Stimulated activated CD4-positive, alpha-beta T cell treated with anti-CD3 and anti-CD28 coated beads, Interleukin-2, amount 100 ng/mL, for 4 hours (primary cell): ENCODE data around the gene MINDY3.
"Not testable (repeated sequence)": the region's sequence is repeated elsewhere in the genome, so short reads cannot be mapped to it uniquely, and the experiment has no call there.

Source experiments
- DNase-seq: peaks from one replicate; pipeline ENCODE4 v3.0.0-alpha.2; 2020; ENCODE audit warnings: low read depth

MINDY3 gene

DNA sequence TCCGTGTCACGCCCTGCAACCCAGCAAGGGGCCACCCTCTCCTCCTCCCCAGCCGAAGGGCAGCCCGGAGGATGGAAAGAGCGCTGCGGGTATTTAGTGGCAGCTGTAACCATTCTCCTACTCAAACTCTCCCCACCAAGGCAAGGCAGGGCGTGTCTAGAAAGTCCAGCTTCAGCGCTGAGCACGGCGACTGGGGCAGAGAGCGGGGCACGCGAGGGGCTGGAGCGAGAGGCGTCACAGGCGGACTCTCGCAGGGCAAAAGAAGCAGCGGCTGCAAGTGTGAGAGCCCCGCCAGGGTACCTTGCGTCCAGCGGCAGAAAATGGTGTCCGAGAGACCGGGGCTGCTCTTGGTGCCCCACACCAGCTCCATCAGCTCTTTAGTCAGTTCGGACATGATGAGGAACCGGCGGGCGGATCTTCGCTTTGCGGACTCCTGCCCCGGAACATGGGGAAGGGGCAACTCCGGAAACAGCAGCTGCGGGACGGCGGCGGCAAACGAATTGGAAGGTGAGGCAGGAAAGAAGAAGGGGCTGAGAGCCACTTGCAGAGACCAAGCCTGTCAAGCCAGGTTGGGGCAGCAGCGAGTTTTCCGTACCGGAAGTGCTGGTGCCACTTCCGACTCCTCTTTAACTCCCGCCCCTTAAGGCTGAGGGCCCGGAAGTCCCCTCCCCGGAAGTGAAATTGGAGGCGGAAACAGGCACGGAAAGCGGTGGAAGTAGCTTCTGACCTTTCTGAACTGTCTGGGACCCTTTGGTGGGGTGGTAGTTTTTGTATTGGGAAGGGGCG lies at the start of gene MINDY3:
Gene MINDY3, minus strand, starts transcription at position 602 of the 786 bp plus-strand sequence. Its CDS starts 208 bp downstream, at position 394.
- peak; percentile 77 for DNase-seq

DNA sequence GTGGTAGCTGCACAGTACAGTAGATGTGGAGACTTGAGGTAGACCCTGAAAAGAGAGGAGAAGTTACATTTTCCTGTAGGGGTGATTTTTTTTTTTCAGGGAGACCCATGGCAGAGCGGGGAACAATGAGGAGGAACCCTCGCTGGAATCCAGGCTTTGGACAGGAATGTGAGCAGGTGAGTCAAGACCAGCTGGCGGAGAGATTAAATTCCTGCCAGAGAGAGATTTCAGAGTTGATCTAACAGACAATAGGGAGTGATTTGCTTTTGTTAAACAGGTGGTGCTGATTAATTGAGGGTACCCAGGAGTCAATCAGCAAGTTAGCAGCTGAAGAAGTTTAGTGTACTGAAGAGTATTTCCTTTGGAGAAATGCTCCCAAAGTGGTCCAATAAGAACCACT lies 41.6 kb upstream of the MINDY3 start:
- DNase-seq = no peak

DNA sequence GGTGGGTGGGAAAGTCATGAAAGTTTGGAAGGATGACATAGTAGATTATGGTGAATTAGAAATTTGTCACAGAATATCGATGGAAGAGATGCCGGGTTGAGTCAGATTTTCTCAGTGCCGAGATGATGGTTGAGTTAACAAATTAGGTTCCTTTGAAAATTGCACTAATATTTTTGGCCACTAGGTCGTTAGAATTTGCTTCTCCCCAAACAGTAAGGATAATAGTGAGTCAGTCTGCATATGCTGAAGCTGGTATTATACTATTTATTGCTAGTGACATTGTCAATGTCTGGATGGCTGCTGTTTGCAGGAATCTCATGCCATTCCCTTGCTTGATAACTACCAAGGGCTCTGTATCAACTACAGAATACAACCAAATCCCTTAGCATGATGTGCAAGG lies 37.7 kb upstream of the MINDY3 start:
- DNase-seq = no peak

DNA sequence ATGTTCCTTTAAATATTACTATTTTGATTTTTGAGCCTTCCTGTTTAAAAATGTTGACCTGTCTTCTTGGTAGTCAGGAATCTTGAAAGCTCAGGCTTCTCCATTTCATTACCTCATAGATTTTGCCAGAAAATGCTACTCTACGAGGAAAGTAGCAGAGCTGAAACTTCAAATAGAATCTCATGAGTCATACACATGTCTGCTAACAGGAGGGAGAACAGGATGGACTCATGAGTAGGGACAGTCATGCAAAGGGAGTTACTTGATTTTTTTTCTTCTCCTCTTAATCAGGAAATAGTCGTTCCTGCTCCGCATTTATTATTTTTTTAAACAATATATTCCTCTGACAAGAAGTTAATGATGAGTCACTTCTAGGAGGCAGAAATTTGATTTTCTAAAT lies 37.0 kb upstream of the MINDY3 start:
- no peak for DNase-seq

DNA sequence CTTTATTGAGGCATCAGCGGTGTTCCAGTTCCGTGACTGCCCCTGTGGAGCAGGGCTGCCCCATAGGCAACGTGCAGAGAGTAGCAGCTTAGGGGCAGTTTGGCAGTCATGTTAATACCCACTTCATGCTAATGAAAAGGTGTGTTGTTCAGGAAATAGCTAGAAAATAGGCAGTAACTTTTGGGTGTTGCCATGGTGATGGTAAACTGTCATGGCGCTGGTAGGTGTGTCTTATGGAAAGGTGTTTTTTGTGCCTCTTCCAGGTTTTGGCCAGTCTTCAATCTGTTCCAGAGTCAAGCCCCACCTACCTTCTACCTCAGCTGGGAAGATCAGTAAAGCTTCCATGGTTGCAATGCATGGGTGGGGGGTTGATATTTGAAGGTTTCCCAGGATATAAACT lies 36.3 kb upstream of the MINDY3 start:
- no peak for DNase-seq

DNA sequence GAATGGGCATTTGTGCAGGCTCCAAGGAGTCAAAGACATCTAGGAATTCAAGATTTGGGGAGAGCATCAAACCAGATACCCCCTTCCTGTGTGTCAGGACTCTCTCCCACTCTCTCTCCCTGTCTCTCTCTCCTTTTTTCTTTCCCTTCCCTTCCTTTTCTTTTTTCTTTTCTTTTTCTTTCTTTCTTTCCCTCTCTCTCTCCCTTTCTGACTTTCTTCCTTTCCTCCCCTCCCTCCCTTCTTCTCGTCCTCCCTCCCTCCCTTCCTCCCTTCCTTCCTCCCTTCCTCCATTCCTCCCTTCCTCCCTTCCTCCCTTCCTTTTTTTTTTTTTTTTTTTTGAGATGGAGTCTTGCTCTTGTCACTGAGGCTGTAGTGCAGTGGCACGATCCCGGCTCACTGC lies 24.1 kb upstream of the MINDY3 start:
- no peak for DNase-seq

DNA sequence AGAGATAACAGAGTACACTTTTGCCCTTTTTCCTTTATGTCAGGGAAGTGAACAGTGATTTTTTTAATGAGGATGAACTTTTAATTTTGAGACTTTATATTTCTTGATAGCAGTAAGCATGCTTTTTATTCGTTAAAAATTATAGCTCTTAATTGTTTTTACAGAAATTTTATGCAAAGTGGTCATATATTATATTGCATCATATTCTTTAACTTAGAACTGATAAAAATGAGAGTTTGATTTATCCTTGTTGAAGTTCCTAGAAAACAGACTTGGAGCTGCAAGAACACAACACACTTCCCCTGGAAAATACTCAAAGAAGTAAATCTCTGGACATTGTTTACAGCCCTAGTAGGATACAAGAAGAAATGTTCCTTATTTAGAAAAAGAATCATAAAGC lies 21.2 kb upstream of the MINDY3 start:
- DNase-seq = no peak

DNA sequence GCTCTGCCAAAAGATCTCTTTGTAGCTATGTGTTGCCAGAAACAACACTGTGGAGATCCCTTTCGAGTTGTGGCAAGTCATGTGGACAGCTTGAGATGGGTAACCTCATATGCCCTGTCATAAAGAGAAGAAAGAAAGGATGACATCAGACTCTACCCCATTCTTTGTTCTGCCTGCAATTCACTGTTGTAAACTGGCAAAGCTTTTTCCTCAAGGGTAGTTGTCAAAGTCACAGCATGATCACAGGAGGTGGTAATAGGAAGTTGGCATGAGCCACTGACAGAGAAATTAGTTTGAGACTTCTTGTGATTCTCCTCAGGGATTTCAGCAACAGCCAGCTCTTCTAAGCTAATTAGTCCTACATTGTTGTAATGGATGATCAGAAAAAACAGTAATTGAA lies 19.4 kb upstream of the MINDY3 start:
- DNase-seq = no peak

DNA sequence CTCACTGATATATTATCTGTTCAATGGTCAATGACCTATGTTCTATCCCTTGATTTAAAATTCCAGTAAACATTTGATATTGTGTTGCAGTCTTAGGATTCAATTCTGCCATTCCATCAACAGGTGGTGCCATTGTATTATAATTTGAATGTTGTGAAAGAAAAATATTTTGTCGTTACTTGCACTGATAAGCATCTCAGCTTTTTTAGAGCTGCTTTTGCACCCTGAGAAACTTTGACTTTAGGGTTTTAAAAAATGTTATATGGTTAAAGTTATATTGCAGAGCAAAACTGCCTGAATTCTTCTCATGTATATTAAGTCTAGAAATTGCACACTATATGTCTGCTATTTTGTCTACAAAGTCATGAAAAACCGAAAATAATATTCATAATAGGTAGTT lies 18.8 kb upstream of the MINDY3 start:
- no peak for DNase-seq

DNA sequence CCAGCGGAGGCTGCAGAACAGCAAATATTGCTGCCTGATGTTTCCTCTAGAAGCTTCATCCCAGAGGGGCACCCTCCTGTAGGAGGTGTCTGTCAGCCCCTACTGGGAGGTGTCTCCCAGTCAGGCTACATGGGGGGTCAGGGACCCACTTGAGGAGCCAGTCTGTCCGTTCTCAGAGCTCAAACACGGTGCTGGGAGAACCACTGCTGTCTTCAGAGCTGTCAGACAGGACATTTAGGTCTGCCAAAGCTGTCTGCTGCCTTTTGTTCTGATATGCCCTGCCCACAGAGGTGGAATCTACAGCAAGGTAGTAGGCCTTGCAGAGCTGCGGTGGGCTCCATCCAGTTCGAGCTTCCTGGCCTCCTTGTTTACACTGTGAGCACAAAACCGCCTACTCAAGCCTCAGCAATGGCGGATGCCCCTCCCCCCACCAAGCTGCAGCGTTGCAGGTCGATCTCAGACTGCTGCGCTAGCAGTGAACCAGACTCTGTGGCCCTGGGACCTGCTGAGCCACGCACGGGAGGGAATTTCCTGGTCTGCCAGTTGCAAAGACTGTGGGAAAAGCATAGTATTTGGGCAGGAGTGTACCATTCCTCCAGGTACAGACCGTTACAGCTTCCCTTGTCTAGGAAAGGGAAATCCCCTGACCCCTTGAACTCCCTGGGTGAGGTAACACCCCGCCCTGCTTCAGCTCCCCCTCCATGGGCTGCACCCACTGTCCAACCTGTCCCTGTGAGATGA lies 17.7 kb upstream of the MINDY3 start:
- DNase-seq = no peak

DNA sequence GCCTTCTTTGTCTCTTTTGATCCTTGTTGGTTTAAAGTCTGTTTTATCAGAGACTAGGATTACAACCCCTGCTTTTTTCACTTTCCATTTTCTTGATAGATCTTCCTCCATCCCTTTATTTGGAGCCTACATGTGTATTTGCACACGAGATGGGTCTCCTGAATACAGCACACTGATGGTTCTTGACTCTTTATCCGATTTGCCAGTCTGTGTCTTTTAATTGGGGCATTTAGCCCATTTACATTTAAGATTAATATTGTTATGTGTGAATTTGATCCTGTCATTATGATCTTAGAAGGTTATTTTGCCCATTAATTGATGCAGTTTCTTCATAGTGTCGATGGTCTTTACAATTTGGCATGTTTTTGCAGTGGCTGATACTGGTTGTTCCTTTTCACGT lies 16.0 kb upstream of the MINDY3 start:
- not testable (repeated sequence) for DNase-seq

DNA sequence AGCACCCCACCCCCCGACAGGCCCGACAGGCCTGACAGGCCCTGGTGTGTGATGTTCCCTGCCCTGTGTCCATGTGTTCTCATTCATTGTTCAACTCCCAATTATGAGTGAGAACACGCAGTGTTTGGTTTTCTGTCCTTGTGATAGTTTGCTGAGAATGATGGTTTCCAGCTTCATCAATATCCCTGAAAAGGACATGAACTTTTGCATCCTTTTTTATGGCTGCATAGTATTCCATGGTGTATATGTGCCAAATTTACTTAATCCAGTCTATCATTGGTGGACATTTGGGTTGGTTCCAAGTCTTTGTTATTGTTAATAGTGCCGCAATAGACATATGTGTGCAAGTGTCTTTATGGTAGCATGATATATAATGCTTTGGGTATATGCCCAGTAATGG lies 12.3 kb upstream of the MINDY3 start:
- not testable (repeated sequence) for DNase-seq

DNA sequence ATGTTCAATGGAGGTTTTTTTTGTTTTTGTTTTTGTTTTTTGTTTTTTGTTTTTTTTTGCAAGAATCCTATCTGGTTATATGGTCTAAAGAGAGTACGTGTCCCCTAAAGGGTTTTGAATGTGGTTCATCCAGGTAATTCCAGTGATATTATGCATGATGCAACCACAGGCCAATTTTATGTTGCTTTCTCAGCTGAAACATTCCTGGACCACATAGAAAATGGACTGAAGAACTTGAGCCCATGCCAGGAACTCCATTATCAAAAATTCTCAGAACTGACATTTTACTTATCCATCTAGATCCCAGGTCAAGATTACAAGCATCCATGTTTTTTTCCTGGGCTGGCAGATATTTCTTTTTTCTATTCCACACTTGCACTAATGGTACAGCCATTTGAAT lies 11.5 kb upstream of the MINDY3 start:
- DNase-seq = no peak

DNA sequence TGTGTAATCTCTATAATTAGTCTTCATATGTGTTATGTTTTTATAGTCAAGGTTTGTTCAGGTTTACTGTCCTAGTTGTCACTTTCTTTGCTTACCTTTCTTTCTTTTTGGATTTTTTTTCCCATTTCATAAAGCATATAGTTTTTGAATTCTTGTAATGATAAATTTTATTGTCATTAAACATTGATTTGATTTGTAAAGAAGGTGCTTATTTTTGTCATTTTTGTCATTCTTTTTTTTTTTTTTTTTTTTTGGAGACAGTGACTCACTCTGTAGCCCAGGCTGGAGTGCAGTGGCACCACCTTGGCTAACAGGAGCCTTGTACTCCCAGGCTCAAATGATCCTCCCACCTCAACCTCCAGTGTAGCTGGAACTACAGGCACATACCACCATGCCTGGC lies 9.6 kb upstream of the MINDY3 start:
- no peak for DNase-seq

DNA sequence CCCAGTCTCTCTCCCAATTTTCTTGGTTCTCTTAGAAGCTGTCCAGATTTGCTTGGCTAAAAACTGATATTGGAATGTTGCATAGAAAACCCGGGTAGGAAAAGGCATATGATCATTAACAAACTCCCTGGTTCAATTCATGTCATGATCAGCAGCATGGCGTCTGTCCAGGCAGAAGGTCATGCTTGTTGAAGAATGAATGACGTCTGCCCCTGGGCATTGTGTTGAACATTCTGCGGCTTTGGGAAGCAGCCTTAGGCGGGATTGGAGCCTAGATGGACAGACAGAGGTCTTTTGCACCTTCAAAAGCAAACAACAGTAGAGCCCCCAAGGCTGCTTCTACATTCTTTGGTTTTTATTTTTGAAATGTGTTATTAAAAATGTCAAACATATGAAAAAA lies 7.7 kb upstream of the MINDY3 start:
- no peak for DNase-seq

DNA sequence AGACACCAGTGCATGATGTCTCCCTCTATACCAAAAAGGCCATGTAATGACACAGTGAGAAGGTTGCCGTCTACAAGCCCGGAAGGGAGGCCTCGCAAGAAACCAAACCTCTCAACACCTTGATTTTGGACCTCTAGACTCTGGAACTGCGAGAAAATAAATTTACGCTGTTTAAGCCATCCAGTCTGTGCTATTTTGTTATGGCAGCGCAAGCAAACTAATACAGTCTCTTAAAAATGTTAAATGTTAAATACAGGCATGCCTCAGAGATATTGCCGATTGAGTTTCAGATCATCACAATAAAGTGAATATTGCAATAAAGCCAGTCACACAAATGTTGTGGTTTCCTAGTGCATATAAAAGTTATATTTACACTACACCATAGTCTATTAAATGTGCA lies 5.0 kb upstream of the MINDY3 start:
- DNase-seq = no peak

DNA sequence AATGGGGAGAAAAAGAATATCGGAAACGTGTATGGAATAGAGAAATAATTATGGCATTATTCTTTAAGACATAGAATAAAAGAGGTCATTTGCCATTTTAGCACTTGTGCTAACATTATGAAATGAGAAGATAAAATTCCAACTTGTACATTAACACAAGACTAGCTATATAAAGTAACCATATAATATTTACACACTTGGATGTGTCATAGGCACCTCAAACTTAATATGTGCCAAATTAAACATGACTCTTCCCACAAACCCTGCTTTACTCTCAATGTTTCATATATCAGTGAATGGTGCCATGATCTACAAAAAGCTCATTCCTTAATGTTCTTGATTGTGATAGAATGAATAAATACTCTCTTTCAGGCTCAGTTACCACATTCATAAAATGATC lies 4.1 kb upstream of the MINDY3 start:
- no peak for DNase-seq

DNA sequence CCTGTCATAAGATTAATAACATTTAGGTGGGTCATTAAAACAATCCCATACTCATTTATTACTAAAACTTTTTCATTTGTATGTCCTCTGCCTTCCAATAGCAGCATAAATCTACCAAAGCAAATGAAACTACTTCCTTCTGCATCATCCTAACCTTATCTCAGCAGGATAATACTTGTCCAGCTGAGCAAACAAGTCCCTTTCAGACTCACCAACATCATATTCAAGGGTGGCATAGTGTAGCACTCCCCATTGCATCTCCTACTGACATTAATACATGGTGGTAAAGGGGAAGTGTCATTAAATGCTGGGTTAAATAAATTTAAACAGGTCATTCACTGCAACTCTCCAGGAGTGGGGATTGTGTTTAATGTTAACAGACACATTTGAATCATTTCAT lies 3.4 kb upstream of the MINDY3 start:
- DNase-seq = no peak

DNA sequence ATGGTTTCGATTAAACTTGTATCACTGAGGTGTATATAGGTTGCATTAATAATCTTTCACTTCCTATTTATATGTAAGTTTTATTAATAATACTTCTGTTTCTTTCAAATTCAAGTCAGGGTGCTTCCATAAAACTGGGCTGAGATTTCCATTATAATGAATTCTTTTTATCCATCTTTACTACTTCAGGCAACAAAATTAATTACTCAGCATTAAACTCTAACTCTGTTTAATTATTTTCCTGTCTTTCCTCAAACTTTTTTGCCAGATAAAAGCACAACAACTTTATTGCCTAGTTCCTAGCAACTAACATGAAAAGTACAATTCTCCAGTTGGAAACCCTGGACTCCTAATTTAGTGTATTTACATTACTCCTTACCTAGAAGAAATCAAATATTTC lies 3.0 kb upstream of the MINDY3 start:
- no peak for DNase-seq

DNA sequence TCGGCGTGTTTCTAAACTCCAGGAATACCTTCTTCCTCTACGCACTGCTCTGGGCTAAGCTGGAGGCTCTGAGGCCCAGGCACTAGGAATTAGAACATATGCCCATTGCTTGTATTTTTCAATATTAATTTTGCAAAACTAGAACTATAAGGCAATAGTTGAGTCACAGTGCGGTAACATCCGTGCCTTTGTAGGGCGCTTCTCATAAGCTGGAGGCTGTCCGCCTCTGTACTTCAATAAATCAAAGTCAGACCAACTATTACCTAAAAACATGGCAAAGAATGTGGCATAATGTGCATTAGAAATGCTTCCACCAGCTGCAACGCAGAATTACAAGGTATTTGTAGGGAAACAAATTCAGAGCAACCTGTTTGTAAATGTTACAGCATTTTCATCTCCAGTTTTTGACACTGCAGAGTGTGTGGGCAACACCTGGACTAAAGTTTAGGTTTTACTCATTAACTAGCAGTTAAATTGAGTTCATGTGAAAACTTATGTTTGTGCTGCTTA lies 440 bp upstream of the MINDY3 start:
- DNase-seq = no peak

DNA sequence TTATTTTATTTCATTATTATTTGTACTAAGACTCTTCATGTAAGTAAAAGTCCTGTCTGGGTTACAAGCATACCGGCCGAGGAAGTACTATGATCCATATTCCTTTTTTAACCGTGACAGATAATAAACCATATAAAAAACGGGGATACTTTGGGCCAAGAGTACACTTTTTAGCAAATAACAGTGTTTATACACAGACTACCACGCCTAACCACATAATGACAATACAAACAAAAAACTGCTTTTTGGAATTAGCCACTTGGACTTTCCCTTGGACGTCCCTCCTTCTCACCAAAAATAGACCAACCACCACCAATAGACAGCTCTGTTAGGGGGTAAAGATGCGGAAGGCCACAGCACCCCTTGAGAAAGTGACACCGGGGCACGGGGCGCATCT lies 800 bp downstream of the MINDY3 start:
- no peak for DNase-seq

DNA sequence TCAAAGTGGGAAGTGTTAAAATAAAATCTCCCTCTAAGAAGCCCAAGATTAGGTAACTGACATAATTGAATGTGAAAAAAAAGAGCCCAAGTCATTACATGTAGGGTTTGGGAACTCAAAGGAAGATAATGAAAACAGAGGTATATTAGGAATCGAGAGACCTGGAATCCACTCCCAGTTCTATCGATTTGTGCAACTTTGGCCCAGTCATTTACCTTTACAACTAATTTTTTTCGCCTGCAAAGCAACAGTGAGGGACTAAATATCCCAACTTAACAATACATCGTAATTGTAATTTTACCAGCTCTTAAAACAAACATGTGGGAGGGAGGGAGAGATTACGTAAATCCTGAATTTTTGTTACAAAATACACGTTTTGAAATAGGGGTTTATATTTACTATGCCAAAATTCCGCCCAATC lies 1.4 kb downstream of the MINDY3 start:
- no peak for DNase-seq

DNA sequence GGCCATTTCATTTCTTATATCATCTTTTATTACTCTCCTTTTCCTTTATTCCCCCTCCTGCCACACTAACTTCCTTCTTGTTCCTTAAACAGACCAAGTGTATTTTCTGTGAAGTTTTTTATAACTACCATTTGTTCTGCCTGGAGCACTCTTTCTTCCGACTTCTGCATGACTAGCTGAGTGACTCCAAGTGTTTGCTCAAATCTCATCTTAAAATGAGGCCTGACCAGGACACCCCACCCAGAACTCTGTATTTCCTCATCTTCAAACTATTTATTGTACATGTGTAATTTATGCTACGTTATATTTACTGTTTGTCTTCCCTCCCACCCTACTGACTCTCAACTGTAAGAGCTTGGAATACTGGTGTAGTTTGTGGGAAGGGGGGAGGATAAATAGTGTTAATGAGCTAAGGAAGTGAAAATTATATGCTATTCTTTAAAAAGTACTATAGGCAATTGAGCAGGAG lies 3.2 kb downstream of the MINDY3 start:
- no peak for DNase-seq
